ENCODE data around the gene YPEL2.

DNA sequence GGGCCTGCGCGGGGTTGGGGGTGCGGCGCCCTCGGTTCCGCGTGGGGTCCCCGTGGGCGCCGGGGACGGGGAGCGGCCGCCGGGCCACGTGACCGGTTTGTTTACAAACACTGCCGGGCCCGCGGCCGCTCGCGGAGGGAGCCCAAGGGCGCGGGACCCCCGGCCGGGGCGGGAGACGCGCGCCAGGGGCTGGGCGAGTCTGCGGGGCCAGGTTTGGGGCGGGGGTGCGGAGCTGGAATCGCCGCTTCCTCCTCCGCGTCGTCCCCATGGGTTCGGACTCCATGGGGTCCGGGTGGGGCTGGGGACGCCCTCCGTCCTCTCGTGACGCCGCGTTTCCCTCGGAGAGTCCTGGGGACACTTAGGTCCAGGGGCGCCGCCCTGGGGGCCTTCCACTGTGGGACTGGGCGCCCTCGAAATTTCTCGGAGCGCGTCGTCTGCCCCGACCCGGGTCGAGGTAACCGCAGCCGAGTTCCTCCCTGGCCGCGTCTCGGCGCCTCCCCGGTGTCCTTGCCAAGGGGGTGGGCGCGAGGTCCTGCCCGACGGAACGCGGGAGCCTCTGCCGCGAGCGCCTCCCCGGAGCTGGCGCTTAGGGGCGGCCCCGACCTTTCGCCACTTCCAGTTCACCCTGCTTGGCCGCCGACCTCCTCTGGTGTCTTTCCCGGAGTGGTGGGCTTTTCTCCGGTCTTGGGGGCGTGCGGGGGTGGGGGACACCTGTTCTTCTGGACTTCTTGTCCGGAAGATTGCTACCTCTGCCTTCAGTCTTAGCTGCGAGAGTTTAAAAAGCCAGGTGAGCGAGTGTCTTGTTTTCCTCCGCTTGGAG, 684 bp downstream of the YPEL2 start:
- TF ChIP-seq, protein P1, sequence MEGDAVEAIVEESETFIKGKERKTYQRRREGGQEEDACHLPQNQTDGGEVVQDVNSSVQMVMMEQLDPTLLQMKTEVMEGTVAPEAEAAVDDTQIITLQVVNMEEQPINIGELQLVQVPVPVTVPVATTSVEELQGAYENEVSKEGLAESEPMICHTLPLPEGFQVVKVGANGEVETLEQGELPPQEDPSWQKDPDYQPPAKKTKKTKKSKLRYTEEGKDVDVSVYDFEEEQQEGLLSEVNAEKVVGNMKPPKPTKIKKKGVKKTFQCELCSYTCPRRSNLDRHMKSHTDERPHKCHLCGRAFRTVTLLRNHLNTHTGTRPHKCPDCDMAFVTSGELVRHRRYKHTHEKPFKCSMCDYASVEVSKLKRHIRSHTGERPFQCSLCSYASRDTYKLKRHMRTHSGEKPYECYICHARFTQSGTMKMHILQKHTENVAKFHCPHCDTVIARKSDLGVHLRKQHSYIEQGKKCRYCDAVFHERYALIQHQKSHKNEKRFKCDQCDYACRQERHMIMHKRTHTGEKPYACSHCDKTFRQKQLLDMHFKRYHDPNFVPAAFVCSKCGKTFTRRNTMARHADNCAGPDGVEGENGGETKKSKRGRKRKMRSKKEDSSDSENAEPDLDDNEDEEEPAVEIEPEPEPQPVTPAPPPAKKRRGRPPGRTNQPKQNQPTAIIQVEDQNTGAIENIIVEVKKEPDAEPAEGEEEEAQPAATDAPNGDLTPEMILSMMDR (conservative IDR thresholded peaks at IDR 0.05; ENCODE audit: low read length): no peak
- TF ChIP-seq EZH2phosphoT487 (IDR thresholded peaks at IDR 0.05; ENCODE audit: borderline replicate concordance, low read depth, low read length): no peak

All from OCI-LY7 (cell line).